GM12892 (cell line): ENCODE results near the gene RECQL.

Experiments used
- POLR2A ChIP-seq: IDR thresholded peaks from 2 replicates; pipeline ENCODE4 v1.6.1; 2011; ENCODE audit warnings: low read depth, low read length, control low read depth
- TAF1 ChIP-seq: IDR thresholded peaks from 2 replicates; pipeline ENCODE4 v1.6.1; 2011; ENCODE audit warnings: low read depth, mild to moderate bottlenecking, control low read depth, low read length, borderline replicate concordance

DNA sequence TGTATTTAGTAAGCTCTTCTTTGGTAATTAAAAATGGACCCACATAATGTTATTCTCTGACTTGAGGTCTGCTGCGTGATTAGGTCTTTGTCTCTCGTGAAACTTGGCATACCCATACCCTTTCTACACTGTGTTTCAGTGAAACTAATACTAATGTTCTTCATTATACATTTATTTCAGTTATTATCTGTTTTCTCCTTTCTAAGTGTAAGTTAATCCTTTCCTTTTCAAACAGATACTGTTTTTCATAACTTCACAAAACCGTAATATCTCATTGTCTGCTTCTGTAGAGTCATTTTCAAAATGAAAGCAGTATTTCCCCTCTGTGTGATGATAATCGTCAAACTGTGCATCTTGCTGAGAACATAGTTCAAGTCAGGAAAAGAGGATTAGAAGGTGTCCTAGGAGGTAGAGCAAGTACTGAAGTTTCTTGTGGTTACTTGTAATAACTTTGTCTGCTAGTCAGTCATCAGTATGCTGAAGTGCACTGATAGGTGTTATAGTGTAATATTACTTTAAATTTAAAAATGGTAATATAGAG is 48.1 kb downstream of the RECQL start:
- TF ChIP-seq TAF1 (no peak), POLR2A (no peak)
